GM12874 (cell line): Measurements from ENCODE around the gene TNIP2.

ENCODE experiments used
- TF ChIP-seq, protein P1 (sequence below): IDR thresholded peaks from 2 replicates; pipeline ENCODE4 v1.5.1; 2011; ENCODE audit warnings: low read depth, mild to moderate bottlenecking, control low read depth, low read length, moderate library complexity; ENCODE audit not compliant: insufficient read depth

Gene TNIP2

DNA sequence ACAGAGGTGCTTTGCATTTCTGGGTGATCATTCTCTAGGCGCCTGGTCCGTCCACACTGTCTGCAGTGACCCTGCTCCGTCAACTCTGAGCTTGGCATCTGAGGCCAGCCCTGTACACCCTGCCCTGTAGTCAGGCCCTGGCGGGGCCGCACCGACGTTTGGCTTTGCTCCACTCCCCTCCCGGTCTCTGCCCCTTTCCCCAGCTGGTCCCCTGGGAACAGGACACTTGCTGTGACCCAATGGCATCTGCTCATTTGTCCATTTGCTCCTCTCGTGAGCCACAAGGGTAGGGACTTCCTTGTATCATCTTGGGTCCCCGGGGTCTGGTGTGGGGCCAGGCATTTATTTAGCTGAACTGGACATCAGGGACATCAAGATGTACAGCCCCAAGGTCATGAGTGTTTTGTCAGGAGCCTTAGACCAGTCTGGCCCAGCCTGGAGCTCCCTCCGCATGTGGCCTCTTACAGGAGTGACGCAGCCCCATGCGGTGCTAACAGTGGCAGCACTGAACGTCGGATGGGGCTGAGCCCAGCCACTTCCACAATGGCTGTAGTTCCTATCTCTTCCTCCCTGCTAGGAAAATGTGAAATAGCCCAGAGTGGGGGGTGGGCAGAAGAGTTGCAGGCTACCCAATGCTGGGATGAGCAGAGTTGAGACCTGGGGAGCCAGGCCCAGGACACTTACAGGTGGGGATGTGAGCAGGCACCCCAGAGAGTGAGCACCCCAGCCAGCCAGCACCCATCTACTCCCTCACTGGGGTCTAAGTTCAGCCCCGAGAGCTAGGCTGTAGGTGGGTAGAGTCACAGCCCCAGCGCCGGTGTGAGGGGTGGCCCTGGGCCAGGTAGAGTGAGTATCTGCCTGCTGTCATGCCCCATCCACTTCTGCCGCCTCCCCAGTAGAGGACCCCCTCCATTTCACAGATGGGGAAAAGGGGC is 34.7 kb upstream of the TNIP2 start:
- TF ChIP-seq, protein P1, sequence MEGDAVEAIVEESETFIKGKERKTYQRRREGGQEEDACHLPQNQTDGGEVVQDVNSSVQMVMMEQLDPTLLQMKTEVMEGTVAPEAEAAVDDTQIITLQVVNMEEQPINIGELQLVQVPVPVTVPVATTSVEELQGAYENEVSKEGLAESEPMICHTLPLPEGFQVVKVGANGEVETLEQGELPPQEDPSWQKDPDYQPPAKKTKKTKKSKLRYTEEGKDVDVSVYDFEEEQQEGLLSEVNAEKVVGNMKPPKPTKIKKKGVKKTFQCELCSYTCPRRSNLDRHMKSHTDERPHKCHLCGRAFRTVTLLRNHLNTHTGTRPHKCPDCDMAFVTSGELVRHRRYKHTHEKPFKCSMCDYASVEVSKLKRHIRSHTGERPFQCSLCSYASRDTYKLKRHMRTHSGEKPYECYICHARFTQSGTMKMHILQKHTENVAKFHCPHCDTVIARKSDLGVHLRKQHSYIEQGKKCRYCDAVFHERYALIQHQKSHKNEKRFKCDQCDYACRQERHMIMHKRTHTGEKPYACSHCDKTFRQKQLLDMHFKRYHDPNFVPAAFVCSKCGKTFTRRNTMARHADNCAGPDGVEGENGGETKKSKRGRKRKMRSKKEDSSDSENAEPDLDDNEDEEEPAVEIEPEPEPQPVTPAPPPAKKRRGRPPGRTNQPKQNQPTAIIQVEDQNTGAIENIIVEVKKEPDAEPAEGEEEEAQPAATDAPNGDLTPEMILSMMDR = no peak

DNA sequence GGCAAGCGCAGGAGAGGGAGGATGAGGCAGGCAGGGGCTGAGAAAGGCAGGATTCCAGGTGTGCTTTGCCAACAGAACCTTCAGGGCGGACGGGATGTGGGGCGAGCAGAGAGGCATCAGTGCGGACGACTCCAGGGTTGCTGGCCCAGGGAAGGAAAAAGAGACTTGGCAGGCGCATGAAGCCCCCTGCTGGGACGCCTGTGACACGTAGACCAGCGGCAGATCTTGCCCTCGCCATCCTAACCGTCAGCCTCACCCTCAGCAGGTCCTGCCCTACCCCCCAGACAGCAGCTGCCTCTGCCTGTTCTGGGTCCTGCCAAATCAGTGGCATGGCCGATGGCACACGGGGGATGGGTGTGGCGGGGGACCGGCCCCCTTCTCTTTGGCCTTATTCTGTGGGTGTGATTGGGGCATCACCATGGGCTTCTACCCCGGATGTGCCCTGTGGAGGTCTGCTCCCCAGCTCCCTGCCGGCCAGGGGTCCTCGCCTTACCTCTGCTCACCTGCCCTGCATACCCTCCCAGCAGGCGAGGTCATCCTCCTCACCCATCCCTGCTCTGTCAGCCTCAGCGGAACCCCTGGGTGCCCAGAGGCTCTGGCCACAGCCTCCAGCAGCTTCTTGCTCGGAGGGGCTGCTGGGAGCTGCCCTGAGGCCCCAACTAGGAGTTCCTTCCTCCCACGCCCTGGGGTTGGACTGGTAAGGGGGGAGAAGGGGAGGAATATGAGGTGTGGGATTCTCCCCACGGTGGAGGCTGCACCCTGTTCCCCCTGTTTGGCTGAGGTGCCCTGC is 33.9 kb upstream of the TNIP2 start:
- TF ChIP-seq, protein P1 = no peak

DNA sequence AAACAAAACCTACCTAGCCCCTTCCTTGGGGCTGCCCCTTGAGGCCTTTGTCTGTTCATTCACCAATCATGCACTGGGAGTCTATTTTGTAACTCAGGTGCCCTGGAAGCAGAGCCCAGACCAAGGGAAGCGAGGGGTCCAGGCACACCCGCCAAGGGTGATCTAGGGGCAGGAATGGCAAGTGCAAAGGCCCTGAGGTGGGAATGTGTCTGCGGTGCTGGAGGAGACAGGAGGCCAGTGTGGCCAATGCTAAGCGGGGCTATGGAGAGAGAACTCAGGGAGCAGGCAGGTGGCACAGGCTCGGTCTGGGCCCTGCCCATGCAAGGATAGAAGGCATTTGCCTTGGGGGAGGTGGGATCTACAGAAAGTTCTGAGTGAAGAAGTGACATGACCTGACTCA is 33.2 kb upstream of the TNIP2 start:
- TF ChIP-seq, protein P1 = no peak

DNA sequence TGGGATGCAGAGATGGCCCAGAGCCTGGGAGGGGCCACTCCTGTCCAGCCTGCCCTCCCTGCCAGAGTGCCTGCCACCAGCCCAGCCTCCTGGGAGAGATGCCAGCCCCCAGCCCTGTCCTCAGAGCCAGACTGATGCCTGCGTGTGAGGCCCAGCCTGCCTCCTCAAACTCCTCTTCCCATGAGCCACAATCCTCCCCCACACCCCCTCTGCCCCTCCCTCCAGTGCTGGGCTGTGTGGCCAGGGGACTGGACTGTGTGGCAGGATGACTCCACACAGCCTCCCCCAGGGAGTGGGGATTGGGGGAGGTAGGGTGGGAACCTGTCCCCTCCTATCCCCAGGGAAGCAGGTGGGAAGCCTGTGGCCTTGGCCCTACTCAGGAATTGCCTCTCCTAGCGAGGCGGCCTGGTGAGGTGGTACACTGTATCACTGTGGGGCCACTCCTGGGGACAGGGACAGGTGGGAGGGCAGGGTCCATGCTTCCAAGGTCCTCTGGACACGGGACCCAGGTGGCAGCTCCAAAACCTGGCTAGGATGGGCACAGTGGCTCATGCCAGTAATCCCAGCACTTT is 32.5 kb upstream of the TNIP2 start:
- TF ChIP-seq, protein P1 = no peak

DNA sequence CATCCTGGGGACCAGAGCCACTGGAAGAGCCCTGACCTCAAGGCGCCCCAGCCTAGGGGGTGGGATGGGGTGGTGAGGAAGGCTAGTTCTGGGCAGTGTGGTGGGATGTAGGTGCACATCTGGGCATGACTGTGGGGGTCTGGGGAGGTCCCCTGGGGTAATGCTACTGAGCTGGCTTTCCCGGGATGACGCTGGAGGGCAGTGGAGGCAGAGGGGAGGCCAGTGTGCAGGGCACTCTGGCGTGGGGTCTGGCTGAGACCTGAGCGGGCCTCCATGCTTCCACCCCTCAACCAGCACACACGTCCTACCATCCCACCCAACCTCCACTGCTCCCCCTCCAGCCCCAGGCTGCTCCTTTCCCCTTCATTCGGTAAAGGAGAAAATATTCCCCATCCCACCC is 32.0 kb upstream of the TNIP2 start:
- TF ChIP-seq, protein P1 = no peak

DNA sequence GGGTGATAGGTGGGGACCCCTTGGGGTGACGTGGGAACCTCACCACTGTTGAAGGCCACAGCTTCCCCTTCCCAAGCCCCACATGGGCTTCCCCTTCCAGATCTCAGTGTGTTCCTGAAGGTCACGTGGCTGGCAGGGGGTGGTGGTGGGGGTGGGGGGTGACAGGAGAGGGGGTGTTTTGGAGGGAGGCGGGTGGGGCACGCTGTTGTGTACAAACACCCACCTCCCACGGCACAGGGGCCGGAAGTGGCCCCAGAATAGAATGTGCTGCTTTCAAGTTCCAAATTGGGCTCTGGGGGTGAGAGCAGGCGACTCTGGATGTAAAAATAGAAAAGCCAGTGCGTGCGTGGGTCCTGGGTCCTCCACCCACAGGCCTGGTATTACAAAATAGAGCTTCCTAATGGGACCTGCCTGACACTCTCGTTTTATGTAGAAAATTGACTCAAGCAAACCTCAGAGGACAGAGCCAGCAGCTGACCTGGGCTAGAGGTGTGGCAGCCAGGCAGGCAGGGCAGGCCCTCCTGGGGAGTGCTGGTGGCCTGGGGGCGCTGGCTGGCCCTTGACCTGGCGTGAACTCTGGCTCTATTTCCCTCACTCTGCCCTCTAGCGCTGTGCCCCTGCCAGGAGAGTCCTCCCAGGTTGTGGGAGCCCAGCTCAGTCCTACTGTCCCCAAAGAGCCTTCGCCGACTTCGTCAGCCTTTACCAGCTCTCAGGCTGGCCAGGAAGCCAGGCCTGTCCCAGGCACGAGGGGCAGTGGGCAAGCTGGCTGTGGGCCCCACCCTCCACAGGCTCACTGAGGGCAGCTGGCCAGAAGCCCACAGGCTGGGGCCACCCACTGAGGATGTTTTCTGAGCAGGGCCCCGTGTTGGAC is 31.3 kb upstream of the TNIP2 start:
- TF ChIP-seq, protein P1 = peak; percentile 32; the same call in 1 of the 2 replicates

DNA sequence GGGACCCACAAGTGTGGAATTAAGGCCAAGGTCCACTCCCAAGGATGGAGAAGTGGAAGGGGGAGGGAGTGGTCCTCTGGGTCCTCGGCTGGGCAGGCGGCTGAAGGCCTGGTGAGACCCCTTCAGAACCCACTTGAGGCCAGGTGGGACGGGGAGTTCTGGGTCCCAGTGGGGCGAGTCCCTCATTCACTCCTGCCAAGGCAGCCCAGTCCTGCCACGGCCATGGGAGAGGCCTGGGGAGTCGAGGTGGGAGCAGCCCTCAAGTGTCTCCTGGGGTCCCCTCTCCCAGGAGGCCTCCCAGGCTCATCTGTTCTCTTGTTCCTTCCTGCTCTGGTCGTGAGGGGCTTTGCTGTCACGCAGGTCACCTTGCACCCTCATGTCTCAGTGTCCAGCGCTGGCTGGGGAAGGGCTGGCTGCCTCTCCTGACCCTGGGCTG is 30.7 kb upstream of the TNIP2 start:
- TF ChIP-seq, protein P1 = no peak
